Activated T-helper 1 cell treated with anti-CD3 and anti-CD28 coated beads, Interleukin-12 subunit alpha, Interleukin-12 subunit beta, Interleukin-2, Interleukin-4 antibody, amounts not matched to agents 30 ng/mL and 10 ng/mL and 1 ng/mL, durations not matched to agents 14 hours and 24 hours and 36 hours (primary cell): Measurements from ENCODE around the gene EGFR. TPM values are rescaled to one million over a fixed set of nuclear protein-coding genes. Genes with fewer than 3 reads are reported as not detected.

Experiments used
- DNase-seq: peaks from one replicate; pipeline ENCODE4 v3.0.0; 2021; ENCODE audit warnings: low spot score
- H3K27ac Mint-ChIP-seq: one replicate; pipeline ENCODE4 v1.8.0; 2021; ENCODE audit warnings: mild to moderate bottlenecking, mixed read lengths
- H3K27me3 Mint-ChIP-seq: one replicate; pipeline ENCODE4 v1.8.0; 2022; ENCODE audit warnings: mild to moderate bottlenecking, moderate library complexity, mixed read lengths; ENCODE audit not compliant: insufficient read depth
- H3K36me3 Mint-ChIP-seq: one replicate; pipeline ENCODE4 v1.8.0; 2021; ENCODE audit warnings: low read depth, mixed read lengths
- H3K4me1 Mint-ChIP-seq: one replicate; pipeline ENCODE4 v1.8.0; 2021; ENCODE audit warnings: low read depth, mixed read lengths
- H3K4me3 Mint-ChIP-seq: one replicate; pipeline ENCODE4 v1.8.0; 2021; ENCODE audit warnings: mild to moderate bottlenecking, moderate library complexity, mixed read lengths
- H3K9me3 Mint-ChIP-seq: one replicate; pipeline ENCODE4 v1.8.0; 2021; ENCODE audit warnings: mixed read lengths
- intact Hi-C: fragments of 100-400 bp; cut with micrococcal nuclease; formaldehyde crosslinking; loops from one replicate; pipeline ENCODE4 v1.15.1; 2024
- total RNA-seq: library from RNA; stranded (reverse); gene quantifications from 2 replicates; pipeline ENCODE4 v1.2.3, GENCODE V29; 2022

The EGFR gene
- total RNA-seq, 1 donor from 2014 or later: 0.10 TPM

GRCh38 chr7:54991341-54991740, 27.5 kb upstream of the EGFR start:
- H3K36me3 Mint-ChIP-seq: peaks cover 4% of the 10 kb centered on the region
- H3K4me3 Mint-ChIP-seq: no peak overlapping the region
- intact Hi-C loops: loop anchor here (10.0 kb wide), 1 partner anchor 423 kb away; no protein-coding TSS in a partner anchor
- peaks cover 9% of the 10 kb centered on the region for H3K9me3 Mint-ChIP-seq
- H3K27ac Mint-ChIP-seq: no peak overlapping the region
- H3K4me1 Mint-ChIP-seq: peaks cover 14% of the 10 kb centered on the region
- no peak for DNase-seq
- peaks cover 5% of the 10 kb centered on the region for H3K27me3 Mint-ChIP-seq

GRCh38 chr7:54992871-54993475, 25.8 kb upstream of the EGFR start:
- Mint-ChIP-seq H3K27ac (no peak overlapping the region), H3K4me3 (no peak overlapping the region), H3K27me3 (peaks cover 5% of the 10 kb centered on the region), H3K4me1 (peaks cover 26% of the 10 kb centered on the region), H3K36me3 (peaks cover 4% of the 10 kb centered on the region), H3K9me3 (peaks cover 9% of the 10 kb centered on the region)
- intact Hi-C loops: loop anchor here (10.0 kb wide), 1 partner anchor 422 kb away; no protein-coding TSS in a partner anchor
- no peak for DNase-seq

DNA sequence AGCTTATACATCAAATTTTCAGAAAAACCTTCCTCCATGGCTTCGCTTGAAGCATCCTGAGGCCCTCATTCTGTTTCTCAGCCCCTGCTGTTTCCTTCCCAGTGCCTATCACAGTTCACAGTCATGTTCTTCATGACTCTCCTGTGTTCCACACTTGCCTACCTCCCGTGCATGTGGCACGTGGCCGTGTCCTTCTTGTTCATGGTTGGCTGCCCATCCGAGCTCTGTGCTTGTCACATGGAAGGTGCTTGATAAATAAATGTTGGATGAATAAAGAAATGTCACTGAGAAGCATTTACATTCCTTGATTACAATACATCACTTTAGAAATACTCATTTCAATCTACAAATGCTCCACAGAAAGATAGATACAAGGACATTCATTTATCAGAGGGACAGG, 23.7 kb upstream of the EGFR start:
- Mint-ChIP-seq H3K4me1 (peaks cover 26% of the 10 kb centered on the region), H3K9me3 (peaks cover 9% of the 10 kb centered on the region), H3K27me3 (peaks cover 8% of the 10 kb centered on the region), H3K36me3 (peaks cover 4% of the 10 kb centered on the region), H3K27ac (peak overlapping the region; percentile 70), H3K4me3 (no peak overlapping the region)
- DNase-seq: no peak
- intact Hi-C loops: loop anchor here (1.0 to 10.0 kb wide), 6 partner anchors 223 to 577 kb away; partner anchors contain the start of genes LANCL2 and VOPP1

GRCh38 chr7:54995610-54996363, 23.0 kb upstream of the EGFR start:
- intact Hi-C loops: loop anchor here (1.0 to 10.0 kb wide), 12 partner anchors 78 to 577 kb away; partner anchors contain the start of genes LANCL2, SEC61G and VOPP1
- Mint-ChIP-seq H3K27ac (peak overlapping the region; percentile 70), H3K4me3 (peak overlapping the region; percentile 19), H3K4me1 (peaks cover 26% of the 10 kb centered on the region), H3K9me3 (peaks cover 4% of the 10 kb centered on the region), H3K27me3 (peaks cover 10% of the 10 kb centered on the region), H3K36me3 (peaks cover 4% of the 10 kb centered on the region)
- peak; percentile 32 for DNase-seq

DNA sequence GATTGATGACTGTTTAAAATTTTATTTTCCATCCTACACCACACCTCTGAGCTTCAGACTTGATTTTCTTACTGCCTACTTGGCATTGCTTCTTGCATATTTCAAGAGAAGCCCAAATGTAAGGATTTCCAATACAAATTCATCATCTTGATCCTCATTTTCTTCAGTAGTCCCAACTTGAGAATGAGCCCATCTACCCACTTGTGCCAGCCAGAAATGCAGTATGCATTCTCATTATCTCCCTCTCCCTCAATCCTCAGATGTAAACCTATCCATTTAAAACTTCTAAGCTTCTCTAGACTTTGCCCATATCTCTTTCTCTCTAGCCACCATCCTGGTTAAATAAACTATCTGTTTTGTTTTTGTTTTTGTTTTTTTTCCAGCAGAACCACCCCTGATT, 22.4 kb upstream of the EGFR start:
- peaks cover 3% of the 10 kb centered on the region for H3K9me3 Mint-ChIP-seq
- DNase-seq: no peak
- no peak overlapping the region for H3K4me3 Mint-ChIP-seq
- H3K4me1 Mint-ChIP-seq: peaks cover 26% of the 10 kb centered on the region
- intact Hi-C loops: loop anchor here (1.0 to 10.0 kb wide), 11 partner anchors 77 to 576 kb away; partner anchors contain the start of genes LANCL2, SEC61G and VOPP1
- H3K27ac Mint-ChIP-seq: peak overlapping the region; percentile 70
- peaks cover 4% of the 10 kb centered on the region for H3K36me3 Mint-ChIP-seq
- peaks cover 13% of the 10 kb centered on the region for H3K27me3 Mint-ChIP-seq

- H3K9me3 Mint-ChIP-seq: no peaks in the 10 kb centered on the region
- no peaks in the 10 kb centered on the region for H3K36me3 Mint-ChIP-seq
Measured at GRCh38 chr7:55004579-55004978, 14.2 kb upstream of the EGFR start.

GRCh38 chr7:55005241-55005851, 13.5 kb upstream of the EGFR start:
- H3K27ac Mint-ChIP-seq: no peak overlapping the region
- no peaks in the 10 kb centered on the region for H3K9me3 Mint-ChIP-seq
- intact Hi-C loops: no loop called here
- H3K4me3 Mint-ChIP-seq: no peak overlapping the region
- H3K27me3 Mint-ChIP-seq: peaks cover 11% of the 10 kb centered on the region
- H3K4me1 Mint-ChIP-seq: no peaks in the 10 kb centered on the region
- H3K36me3 Mint-ChIP-seq: no peaks in the 10 kb centered on the region
- no peak for DNase-seq

More at GRCh38 chr7:55004579-55004978, 14.2 kb upstream of the EGFR start:
- H3K4me1 Mint-ChIP-seq: no peaks in the 10 kb centered on the region
- no peak overlapping the region for H3K4me3 Mint-ChIP-seq
- no peak for DNase-seq
- peaks cover 13% of the 10 kb centered on the region for H3K27me3 Mint-ChIP-seq
- H3K27ac Mint-ChIP-seq: no peak overlapping the region
- intact Hi-C loops: no loop called here

GRCh38 chr7:55006499-55006898, 12.3 kb upstream of the EGFR start:
- H3K4me1 Mint-ChIP-seq: no peaks in the 10 kb centered on the region
- H3K9me3 Mint-ChIP-seq: no peaks in the 10 kb centered on the region
- no peak overlapping the region for H3K4me3 Mint-ChIP-seq
- no peaks in the 10 kb centered on the region for H3K36me3 Mint-ChIP-seq
- no peak overlapping the region for H3K27ac Mint-ChIP-seq
- intact Hi-C loops: no loop called here
- peaks cover 13% of the 10 kb centered on the region for H3K27me3 Mint-ChIP-seq
- DNase-seq: no peak

DNA sequence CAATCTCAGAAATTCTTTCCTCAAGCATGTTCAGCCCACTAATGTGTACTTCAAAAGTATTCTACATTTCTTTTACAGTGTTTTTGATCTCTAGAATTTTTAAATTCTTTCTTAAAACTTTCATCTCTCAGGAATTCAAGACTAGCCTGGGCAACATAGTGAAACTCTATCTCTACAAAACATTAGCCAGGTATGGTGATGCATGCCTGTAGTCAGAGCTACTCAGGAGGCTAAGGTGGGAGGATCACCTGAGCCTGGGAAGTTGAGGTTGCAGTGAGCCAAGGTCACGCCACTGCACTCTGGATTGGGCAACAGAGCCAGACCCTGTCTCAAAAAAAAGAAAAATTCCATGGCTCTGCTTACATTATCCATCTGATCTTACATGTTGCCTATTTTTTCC, 5.0 kb upstream of the EGFR start:
- peaks cover 52% of the 10 kb centered on the region for H3K27me3 Mint-ChIP-seq
- no peaks in the 10 kb centered on the region for H3K36me3 Mint-ChIP-seq
- H3K27ac Mint-ChIP-seq: no peak overlapping the region
- DNase-seq: no peak
- no peak overlapping the region for H3K4me3 Mint-ChIP-seq
- no peaks in the 10 kb centered on the region for H3K4me1 Mint-ChIP-seq
- intact Hi-C loops: no loop called here
- H3K9me3 Mint-ChIP-seq: no peaks in the 10 kb centered on the region

DNA sequence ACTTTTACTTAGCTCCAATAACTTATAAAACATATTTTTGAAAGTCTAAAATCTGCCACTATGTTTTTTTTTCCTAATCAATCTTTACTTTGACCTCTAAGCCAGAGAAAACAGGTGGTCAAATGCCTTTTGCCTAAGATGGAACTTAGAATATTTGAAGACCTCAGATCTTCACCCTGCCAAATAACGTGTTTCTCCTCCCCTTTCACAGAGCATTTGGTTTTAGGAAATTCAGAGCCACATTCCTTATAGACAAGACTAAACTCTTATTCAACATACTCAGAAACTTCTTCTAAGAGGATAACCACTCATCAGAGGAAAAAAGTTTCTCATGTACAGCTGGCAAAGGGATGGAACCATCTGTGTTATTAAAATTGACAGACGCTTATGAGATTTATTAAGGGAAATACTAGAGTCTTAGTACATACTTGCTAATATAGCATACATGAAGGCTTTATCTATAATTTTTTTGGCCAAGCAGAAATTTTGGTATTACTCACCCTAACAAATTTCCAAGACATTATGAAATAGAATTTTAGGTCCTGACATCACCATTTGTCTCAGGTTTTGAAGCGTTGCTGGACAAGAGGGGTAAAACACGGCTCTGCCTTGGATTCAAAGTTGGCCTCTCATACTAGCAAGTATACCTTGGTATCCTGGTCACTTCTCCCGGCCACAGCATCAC, 2.6 kb upstream of the EGFR start:
- Mint-ChIP-seq H3K27ac (no peak overlapping the region), H3K9me3 (no peaks in the 10 kb centered on the region), H3K4me1 (no peaks in the 10 kb centered on the region), H3K4me3 (no peak overlapping the region), H3K27me3 (peaks cover 56% of the 10 kb centered on the region), H3K36me3 (no peaks in the 10 kb centered on the region)
- intact Hi-C loops: no loop called here
- DNase-seq: no peak

DNA sequence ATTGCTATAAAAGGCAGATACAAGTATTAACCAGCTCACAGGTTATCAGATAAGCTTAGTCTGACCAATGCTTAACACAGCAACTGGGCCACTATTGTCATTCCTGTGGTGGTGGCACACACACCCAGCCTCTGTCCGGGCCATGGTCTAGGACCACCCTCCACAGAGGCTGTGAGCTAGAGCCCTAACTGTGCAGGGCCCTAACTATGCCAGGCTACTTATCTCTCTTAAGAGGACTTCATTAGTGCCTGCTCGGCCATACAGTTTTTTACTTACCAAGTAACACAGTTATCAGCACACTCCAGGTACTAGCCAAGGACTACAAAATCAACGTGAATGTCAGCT, 2.1 kb upstream of the EGFR start:
- Mint-ChIP-seq H3K27me3 (peaks cover 57% of the 10 kb centered on the region), H3K4me1 (no peaks in the 10 kb centered on the region), H3K36me3 (no peaks in the 10 kb centered on the region), H3K27ac (no peak overlapping the region), H3K4me3 (no peak overlapping the region), H3K9me3 (no peaks in the 10 kb centered on the region)
- no peak for DNase-seq
- intact Hi-C loops: no loop called here

DNA sequence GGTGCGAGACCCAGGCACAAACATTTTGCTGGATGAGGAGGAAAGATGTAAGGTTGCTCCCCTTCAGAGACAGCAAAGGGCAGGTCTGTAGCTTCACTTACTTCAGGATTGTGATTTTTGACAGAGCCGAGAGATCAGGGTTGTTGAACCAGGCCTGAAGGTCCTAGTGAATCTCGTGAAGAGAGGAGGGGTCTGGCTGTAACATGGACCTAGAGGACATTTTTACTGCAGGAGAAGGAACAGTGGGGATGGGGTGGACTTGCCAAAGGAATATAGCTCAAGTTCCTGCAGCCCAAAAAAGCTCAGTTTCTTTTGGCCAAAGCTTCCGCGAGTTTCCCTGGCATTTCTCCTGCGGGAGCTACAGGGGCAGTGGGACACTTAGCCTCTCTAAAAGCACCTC, 976 bp upstream of the EGFR start:
- peaks cover 59% of the 10 kb centered on the region for H3K27me3 Mint-ChIP-seq
- no peak for DNase-seq
- H3K27ac Mint-ChIP-seq: no peak overlapping the region
- no peaks in the 10 kb centered on the region for H3K4me1 Mint-ChIP-seq
- H3K4me3 Mint-ChIP-seq: no peak overlapping the region
- intact Hi-C loops: no loop called here
- H3K9me3 Mint-ChIP-seq: no peaks in the 10 kb centered on the region
- no peaks in the 10 kb centered on the region for H3K36me3 Mint-ChIP-seq
